Activated naive CD8-positive, alpha-beta T cell treated with anti-CD3 and anti-CD28 coated beads, Interleukin-2, amount 50 U/mL, for 16 hours (primary cell): ENCODE measurements around the gene EFNA4.

Experiments
- DNase-seq: peaks from one replicate; pipeline ENCODE4 v3.0.0-alpha.2; 2020; ENCODE audit warnings: low read depth, low spot score

EFNA4 gene

GRCh38 chr1:155073377-155074242, 10.1 kb downstream of the EFNA4 start:
- no peak for DNase-seq

- DNase-seq = no peak
These were observed 12.0 kb downstream of the EFNA4 start for GRCh38 chr1:155075535-155075934.

- no peak for DNase-seq
These were observed 12.8 kb downstream of the EFNA4 start for GRCh38 chr1:155076371-155076770.

- DNase-seq = no peak
These were observed 13.8 kb downstream of the EFNA4 start for GRCh38 chr1:155077346-155077745.

- no peak for DNase-seq
These were observed 14.4 kb downstream of the EFNA4 start for GRCh38 chr1:155077758-155078445.

GRCh38 chr1:155078469-155079209, 15.1 kb downstream of the EFNA4 start, which contains the start of gene EFNA3:
EFNA3 (plus strand) TSS chr1:155078837; CDS start chr1:155078942, 105 bp downstream.
- DNase-seq = no peak

- DNase-seq = no peak
These were observed 15.6 kb downstream of the EFNA4 start for GRCh38 chr1:155079210-155079486.

GRCh38 chr1:155079487-155080311, 16.2 kb downstream of the EFNA4 start:
- DNase-seq = no peak

- DNase-seq = no peak
These were observed 17.0 kb downstream of the EFNA4 start for GRCh38 chr1:155080312-155081228.

- no peak for DNase-seq
These were observed 18.1 kb downstream of the EFNA4 start for GRCh38 chr1:155081472-155082300.

- DNase-seq = no peak
These were observed 18.9 kb downstream of the EFNA4 start for GRCh38 chr1:155082301-155083051.

GRCh38 chr1:155083052-155083541, 19.6 kb downstream of the EFNA4 start:
- no peak for DNase-seq

- DNase-seq = no peak
These were observed 20.6 kb downstream of the EFNA4 start for GRCh38 chr1:155083865-155084721.

- peak; percentile 79 for DNase-seq
These were observed 21.4 kb downstream of the EFNA4 start for GRCh38 chr1:155084722-155085503.

- DNase-seq = peak; percentile 53
These were observed 22.1 kb downstream of the EFNA4 start for GRCh38 chr1:155085504-155086127.

GRCh38 chr1:155086128-155086741, 22.7 kb downstream of the EFNA4 start:
- DNase-seq = peak; percentile 59
